K562 (cell line): ENCODE measurements around the gene UBE2K.

ENCODE experiments used
- ATF7 ChIP-seq: fragments of 450-650 bp; IDR thresholded peaks from 2 replicates; pipeline ENCODE4 v1.7.1; 2014; ENCODE audit warnings: mild to moderate bottlenecking, moderate library complexity
- BRD4 ChIP-seq: fragments of 200-600 bp; sonication (generic); IDR thresholded peaks from 2 replicates; pipeline ENCODE4 v1.6.1; 2017; ENCODE audit warnings: inconsistent platforms
- FOXK2 ChIP-seq, 2 experiments: fragments of 450-650 bp; IDR thresholded peaks in 1 of 2; conservative IDR thresholded peaks in 1 of 2; 2 replicates each; pipeline ENCODE4 v1.6.1; 2016; ENCODE audit warnings: low read depth in 2 of 2, mild to moderate bottlenecking in 1 of 2
- GABPA ChIP-seq: fragments of 200-800 bp; sonication (Bioruptor generic); conservative IDR thresholded peaks from 2 replicates; pipeline ENCODE4 v1.6.1; 2016; ENCODE audit warnings: low read depth, missing genetic modification characterization, missing compliant biosample characterization
- JUNB ChIP-seq: fragments of 450-650 bp; formaldehyde crosslinking; conservative IDR thresholded peaks from 2 replicates; pipeline ENCODE4 v1.4.0; 2020; ENCODE audit warnings: mild to moderate bottlenecking
- MTA3 ChIP-seq: fragments of 450-650 bp; formaldehyde crosslinking; IDR thresholded peaks from 2 replicates; pipeline ENCODE4 v1.6.1; 2017; ENCODE audit warnings: mild to moderate bottlenecking, borderline replicate concordance
- NELFE ChIP-seq: IDR thresholded peaks from 2 replicates; pipeline ENCODE4 v1.6.1; 2011; ENCODE audit warnings: mild to moderate bottlenecking; ENCODE audit not compliant: insufficient read depth, insufficient read length
- NFYB ChIP-seq: IDR thresholded peaks from 2 replicates; pipeline ENCODE4 v1.6.1; 2011; ENCODE audit warnings: mild to moderate bottlenecking, moderate library complexity; ENCODE audit not compliant: insufficient read length; ENCODE audit errors: extremely low read depth
- SMAD1 ChIP-seq: fragments of 150-350 bp; IDR thresholded peaks from 2 replicates; pipeline ENCODE4 v1.6.1; 2014; ENCODE audit warnings: low read length, low read depth; ENCODE audit not compliant: partially characterized antibody
- SP1 ChIP-seq: sonication (generic); formaldehyde crosslinking; IDR thresholded peaks from 2 replicates; pipeline ENCODE4 v1.8.1; 2022; ENCODE audit warnings: mild to moderate bottlenecking, missing genetic modification reagents
- TAF1 ChIP-seq: IDR thresholded peaks from 2 replicates; pipeline ENCODE4 v1.6.1; 2011; ENCODE audit warnings: mild to moderate bottlenecking, low read length, moderate library complexity; ENCODE audit not compliant: insufficient read depth, control insufficient read depth, severe bottlenecking; ENCODE audit errors: extremely low read depth
- TF ChIP-seq, protein P1 (sequence below), 2 experiments: fragments of 450-650 bp in 1 of 2; IDR thresholded peaks; 2 replicates each; pipeline ENCODE4 v1.6.1; 2011 to 2017; ENCODE audit warnings: low read depth in 2 of 2, antibody characterized with exemption in 1 of 2, borderline replicate concordance in 1 of 2, low read length in 1 of 2, mild to moderate bottlenecking in 1 of 2, mixed read lengths in 1 of 2; ENCODE audit not compliant: control insufficient read depth in 1 of 2
- TF ChIP-seq, protein P2 (sequence below), 2 experiments: IDR thresholded peaks; 2 replicates each; pipeline ENCODE4 v1.6.1; 2012; ENCODE audit warnings: improper control_type of control experiment in 2 of 2, low read depth in 2 of 2, low read length in 2 of 2, borderline replicate concordance in 1 of 2
- TF ChIP-seq, protein P3 (sequence below), 3 experiments: IDR thresholded peaks in 2 of 3; conservative IDR thresholded peaks in 1 of 3; 2 replicates each; pipeline ENCODE4 v1.5.1; 2011 to 2012; ENCODE audit warnings: low read length in 3 of 3, mild to moderate bottlenecking in 3 of 3, control low read depth in 2 of 3, improper control_type of control experiment in 1 of 3, inconsistent platforms in 1 of 3, low read depth in 1 of 3, mixed read lengths in 1 of 3, moderate library complexity in 1 of 3; ENCODE audit not compliant: insufficient read depth in 2 of 3

DNA sequence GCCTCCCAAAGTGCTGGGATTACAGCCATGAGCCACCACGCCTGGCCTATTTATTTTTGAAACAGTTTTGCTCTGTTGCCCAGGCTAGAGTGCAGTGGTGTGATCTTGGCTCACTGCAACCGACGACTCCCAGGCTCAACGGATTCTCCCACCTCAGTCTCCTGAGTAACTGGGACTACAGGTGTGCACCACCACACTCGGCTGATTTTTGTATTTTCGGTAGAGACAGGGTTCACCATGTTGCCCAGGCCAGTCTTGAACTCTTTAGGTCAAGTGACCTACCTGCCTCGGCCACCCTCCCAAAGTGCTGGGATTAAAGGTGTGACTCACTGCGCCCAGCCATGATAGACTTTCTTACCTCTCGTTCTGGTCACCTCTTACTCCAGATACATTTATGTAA, 124.0 kb downstream of the UBE2K start:
- TF ChIP-seq NELFE: no peak
- TF ChIP-seq SP1 (CRISPR knock-in tag): no peak
- TF ChIP-seq ATF7: no peak
- TF ChIP-seq, protein P1, sequence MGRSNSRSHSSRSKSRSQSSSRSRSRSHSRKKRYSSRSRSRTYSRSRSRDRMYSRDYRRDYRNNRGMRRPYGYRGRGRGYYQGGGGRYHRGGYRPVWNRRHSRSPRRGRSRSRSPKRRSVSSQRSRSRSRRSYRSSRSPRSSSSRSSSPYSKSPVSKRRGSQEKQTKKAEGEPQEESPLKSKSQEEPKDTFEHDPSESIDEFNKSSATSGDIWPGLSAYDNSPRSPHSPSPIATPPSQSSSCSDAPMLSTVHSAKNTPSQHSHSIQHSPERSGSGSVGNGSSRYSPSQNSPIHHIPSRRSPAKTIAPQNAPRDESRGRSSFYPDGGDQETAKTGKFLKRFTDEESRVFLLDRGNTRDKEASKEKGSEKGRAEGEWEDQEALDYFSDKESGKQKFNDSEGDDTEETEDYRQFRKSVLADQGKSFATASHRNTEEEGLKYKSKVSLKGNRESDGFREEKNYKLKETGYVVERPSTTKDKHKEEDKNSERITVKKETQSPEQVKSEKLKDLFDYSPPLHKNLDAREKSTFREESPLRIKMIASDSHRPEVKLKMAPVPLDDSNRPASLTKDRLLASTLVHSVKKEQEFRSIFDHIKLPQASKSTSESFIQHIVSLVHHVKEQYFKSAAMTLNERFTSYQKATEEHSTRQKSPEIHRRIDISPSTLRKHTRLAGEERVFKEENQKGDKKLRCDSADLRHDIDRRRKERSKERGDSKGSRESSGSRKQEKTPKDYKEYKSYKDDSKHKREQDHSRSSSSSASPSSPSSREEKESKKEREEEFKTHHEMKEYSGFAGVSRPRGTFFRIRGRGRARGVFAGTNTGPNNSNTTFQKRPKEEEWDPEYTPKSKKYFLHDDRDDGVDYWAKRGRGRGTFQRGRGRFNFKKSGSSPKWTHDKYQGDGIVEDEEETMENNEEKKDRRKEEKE (IDR thresholded peaks at IDR 0.05; ENCODE audit: borderline replicate concordance in 1 of 2, control insufficient read depth in 1 of 2, low read depth in 2 of 2, low read length in 1 of 2): no peak
- TF ChIP-seq MTA3: no peak
- TF ChIP-seq JUNB (CRISPR knock-in tag): no peak
- no peak for TF ChIP-seq TAF1
- no peak for TF ChIP-seq SMAD1
- TF ChIP-seq, protein P2, sequence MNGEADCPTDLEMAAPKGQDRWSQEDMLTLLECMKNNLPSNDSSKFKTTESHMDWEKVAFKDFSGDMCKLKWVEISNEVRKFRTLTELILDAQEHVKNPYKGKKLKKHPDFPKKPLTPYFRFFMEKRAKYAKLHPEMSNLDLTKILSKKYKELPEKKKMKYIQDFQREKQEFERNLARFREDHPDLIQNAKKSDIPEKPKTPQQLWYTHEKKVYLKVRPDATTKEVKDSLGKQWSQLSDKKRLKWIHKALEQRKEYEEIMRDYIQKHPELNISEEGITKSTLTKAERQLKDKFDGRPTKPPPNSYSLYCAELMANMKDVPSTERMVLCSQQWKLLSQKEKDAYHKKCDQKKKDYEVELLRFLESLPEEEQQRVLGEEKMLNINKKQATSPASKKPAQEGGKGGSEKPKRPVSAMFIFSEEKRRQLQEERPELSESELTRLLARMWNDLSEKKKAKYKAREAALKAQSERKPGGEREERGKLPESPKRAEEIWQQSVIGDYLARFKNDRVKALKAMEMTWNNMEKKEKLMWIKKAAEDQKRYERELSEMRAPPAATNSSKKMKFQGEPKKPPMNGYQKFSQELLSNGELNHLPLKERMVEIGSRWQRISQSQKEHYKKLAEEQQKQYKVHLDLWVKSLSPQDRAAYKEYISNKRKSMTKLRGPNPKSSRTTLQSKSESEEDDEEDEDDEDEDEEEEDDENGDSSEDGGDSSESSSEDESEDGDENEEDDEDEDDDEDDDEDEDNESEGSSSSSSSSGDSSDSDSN (IDR thresholded peaks at IDR 0.05; ENCODE audit: borderline replicate concordance in 1 of 2, low read depth in 2 of 2, low read length in 2 of 2): no peak
- no peak for TF ChIP-seq FOXK2 (conservative IDR thresholded peaks at IDR 0.05 in 1 of 2, IDR thresholded peaks at IDR 0.05 in 1 of 2; ENCODE audit: low read depth in 2 of 2)
- TF ChIP-seq, protein P3, sequence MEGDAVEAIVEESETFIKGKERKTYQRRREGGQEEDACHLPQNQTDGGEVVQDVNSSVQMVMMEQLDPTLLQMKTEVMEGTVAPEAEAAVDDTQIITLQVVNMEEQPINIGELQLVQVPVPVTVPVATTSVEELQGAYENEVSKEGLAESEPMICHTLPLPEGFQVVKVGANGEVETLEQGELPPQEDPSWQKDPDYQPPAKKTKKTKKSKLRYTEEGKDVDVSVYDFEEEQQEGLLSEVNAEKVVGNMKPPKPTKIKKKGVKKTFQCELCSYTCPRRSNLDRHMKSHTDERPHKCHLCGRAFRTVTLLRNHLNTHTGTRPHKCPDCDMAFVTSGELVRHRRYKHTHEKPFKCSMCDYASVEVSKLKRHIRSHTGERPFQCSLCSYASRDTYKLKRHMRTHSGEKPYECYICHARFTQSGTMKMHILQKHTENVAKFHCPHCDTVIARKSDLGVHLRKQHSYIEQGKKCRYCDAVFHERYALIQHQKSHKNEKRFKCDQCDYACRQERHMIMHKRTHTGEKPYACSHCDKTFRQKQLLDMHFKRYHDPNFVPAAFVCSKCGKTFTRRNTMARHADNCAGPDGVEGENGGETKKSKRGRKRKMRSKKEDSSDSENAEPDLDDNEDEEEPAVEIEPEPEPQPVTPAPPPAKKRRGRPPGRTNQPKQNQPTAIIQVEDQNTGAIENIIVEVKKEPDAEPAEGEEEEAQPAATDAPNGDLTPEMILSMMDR (IDR thresholded peaks at IDR 0.05 in 2 of 3, conservative IDR thresholded peaks at IDR 0.05 in 1 of 3; ENCODE audit: insufficient read depth in 2 of 3, low read depth in 1 of 3, low read length in 3 of 3): no peak
- TF ChIP-seq BRD4: no peak
- TF ChIP-seq GABPA: no peak
- TF ChIP-seq NFYB: no peak
